ENCODE measurements around the gene BRINP3. TPM values are rescaled to one million over a fixed set of nuclear protein-coding genes. Genes with fewer than 3 reads are reported as not detected.
A peak's percentile ranks its signal among the peaks of the same experiment; 100 is the strongest.

Gene BRINP3
- total RNA-seq (2021) (0.28 to 0.64 TPM (median 0.46 TPM) in 3 replicates), Bru-seq, nascent RNA (percentile 15 among the genes with signal in this experiment)
- long read RNA-seq, experiment 1: 0 reads
- long read RNA-seq, experiment 2, partial matches to known transcripts: 1 of 1 reads
- long read RNA-seq, experiment 2, other reads (novel, unspliced or antisense): 0 of 1 reads
- long read RNA-seq, experiment 3: 0 reads

DNA sequence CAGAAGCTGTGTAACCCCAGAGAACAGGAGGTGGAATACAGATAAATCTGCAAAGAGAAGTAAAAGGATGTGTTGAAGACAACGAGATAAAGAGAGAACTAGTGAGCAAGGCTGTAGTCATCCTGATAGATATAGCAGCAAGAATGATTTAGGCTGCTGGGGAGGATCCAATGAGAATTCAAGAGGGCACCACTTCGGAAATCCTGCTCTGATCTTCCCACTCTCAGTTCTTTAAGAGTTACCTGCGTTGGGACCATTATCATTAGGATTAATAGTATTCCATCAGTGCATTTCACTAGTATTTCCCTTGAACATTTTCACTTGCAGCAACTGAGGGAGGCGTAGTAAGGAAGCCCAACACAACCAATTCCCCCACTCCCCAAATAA lies at the start of gene BRINP3:
Gene BRINP3, minus strand, starts transcription at position 103 of the 387 bp plus-strand sequence.
- ChIA-PET POLR2A (interaction anchor here (0.7 kb wide), 1 partner anchor 31 kb away, joined by 3 read pairs; no protein-coding TSS in a partner anchor), CTCF (interaction anchor here (0.7 kb wide), 1 partner anchor 80 kb away, joined by 3 read pairs; no protein-coding TSS in a partner anchor)
- Mint-ChIP-seq H3K9me3 (no peaks in the 10 kb centered on the region), H3K4me1 (peaks cover 43% of the 10 kb centered on the region), H3K4me3 (peak within 1 kb of the TSS; percentile 98), H3K27ac (peak within 1 kb of the TSS; percentile 94), H3K36me3 (no peaks in the 10 kb centered on the region), H3K27me3 (ENCODE audit: low read depth) (peaks cover 44% of the 10 kb centered on the region)
- ATAC-seq: no peak
- TF ChIP-seq, protein P1, sequence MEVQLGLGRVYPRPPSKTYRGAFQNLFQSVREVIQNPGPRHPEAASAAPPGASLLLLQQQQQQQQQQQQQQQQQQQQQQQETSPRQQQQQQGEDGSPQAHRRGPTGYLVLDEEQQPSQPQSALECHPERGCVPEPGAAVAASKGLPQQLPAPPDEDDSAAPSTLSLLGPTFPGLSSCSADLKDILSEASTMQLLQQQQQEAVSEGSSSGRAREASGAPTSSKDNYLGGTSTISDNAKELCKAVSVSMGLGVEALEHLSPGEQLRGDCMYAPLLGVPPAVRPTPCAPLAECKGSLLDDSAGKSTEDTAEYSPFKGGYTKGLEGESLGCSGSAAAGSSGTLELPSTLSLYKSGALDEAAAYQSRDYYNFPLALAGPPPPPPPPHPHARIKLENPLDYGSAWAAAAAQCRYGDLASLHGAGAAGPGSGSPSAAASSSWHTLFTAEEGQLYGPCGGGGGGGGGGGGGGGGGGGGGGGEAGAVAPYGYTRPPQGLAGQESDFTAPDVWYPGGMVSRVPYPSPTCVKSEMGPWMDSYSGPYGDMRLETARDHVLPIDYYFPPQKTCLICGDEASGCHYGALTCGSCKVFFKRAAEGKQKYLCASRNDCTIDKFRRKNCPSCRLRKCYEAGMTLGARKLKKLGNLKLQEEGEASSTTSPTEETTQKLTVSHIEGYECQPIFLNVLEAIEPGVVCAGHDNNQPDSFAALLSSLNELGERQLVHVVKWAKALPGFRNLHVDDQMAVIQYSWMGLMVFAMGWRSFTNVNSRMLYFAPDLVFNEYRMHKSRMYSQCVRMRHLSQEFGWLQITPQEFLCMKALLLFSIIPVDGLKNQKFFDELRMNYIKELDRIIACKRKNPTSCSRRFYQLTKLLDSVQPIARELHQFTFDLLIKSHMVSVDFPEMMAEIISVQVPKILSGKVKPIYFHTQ (CRISPR knock-in tag; IDR thresholded peaks at IDR 0.05): no peak
- TF ChIP-seq ETV6 (CRISPR knock-in tag; IDR thresholded peaks at IDR 0.05): no peak
- TF ChIP-seq ZNF219 (CRISPR knock-in tag; IDR thresholded peaks at IDR 0.05; ENCODE audit: borderline replicate concordance): no peak
- no peak for TF ChIP-seq TP53 (CRISPR knock-in tag; IDR thresholded peaks at IDR 0.05)
- no peak for TF ChIP-seq ESRRA (CRISPR knock-in tag; IDR thresholded peaks at IDR 0.05; ENCODE audit: borderline replicate concordance)
- no peak for TF ChIP-seq ZNF263 (CRISPR knock-in tag; IDR thresholded peaks at IDR 0.05; ENCODE audit: low read depth)
- TF ChIP-seq CTCF (IDR thresholded peaks at IDR 0.05): no peak
- no peak for TF ChIP-seq CREM (CRISPR knock-in tag; IDR thresholded peaks at IDR 0.05)
- TF ChIP-seq CREB1 (CRISPR knock-in tag; IDR thresholded peaks at IDR 0.05): no peak
- no peak for TF ChIP-seq SOX15 (CRISPR knock-in tag; IDR thresholded peaks at IDR 0.05)
- no peak for TF ChIP-seq ZNF121 (CRISPR knock-in tag; IDR thresholded peaks at IDR 0.05)
- TF ChIP-seq TEAD1 (CRISPR knock-in tag; IDR thresholded peaks at IDR 0.05): no peak
- no peak for DNase-seq (ENCODE audit: low spot score)

DNA sequence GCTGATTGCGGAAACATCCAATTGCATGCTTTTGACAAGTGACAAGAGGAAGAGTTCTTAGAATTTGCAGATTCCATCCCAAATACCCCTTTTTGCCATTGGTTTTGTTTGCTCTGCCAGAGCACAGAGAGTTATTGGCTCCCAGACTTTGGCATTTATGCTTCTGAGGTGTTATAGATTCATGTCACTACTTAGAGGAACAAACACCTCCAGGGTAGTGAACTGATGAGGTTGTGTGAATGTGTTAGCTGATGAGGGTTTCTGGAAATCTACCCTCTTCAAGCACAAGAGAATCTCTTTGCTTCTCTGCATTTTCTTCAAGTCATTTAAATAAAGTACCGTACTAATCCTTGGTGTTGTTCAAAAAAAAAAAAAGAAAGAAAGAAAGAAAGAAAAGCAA lies 33.9 kb upstream of the BRINP3 start:
- Mint-ChIP-seq H3K4me3 (no peak overlapping the region), H3K27ac (no peak overlapping the region), H3K9me3 (no peaks in the 10 kb centered on the region), H3K4me1 (no peaks in the 10 kb centered on the region), H3K36me3 (no peaks in the 10 kb centered on the region), H3K27me3 (ENCODE audit: low read depth) (no peaks in the 10 kb centered on the region)
- ChIA-PET POLR2A (interaction anchor here (0.6 kb wide), 1 partner anchor 33 kb away, joined by 6 read pairs; no protein-coding TSS in a partner anchor), CTCF (no interaction called here)
- no peak for DNase-seq (ENCODE audit: low spot score)
- ATAC-seq: no peak
- TF ChIP-seq MYBL2 (CRISPR knock-in tag; IDR thresholded peaks at IDR 0.05) (no peak), ZNF263 (CRISPR knock-in tag; IDR thresholded peaks at IDR 0.05; ENCODE audit: low read depth) (no peak), RELA (CRISPR knock-in tag; IDR thresholded peaks at IDR 0.05; ENCODE audit: borderline replicate concordance) (no peak), ATF1 (CRISPR knock-in tag; IDR thresholded peaks at IDR 0.05) (no peak), MAX (CRISPR knock-in tag; IDR thresholded peaks at IDR 0.05) (no peak), TCF7 (CRISPR knock-in tag; IDR thresholded peaks at IDR 0.05; ENCODE audit: low read depth) (no peak), ELF4 (CRISPR knock-in tag; IDR thresholded peaks at IDR 0.05; ENCODE audit: low read depth) (no peak), GTF2I (CRISPR knock-in tag; conservative IDR thresholded peaks at IDR 0.05) (no peak), HMGXB4 (CRISPR knock-in tag; IDR thresholded peaks at IDR 0.05) (no peak)
- TF ChIP-seq, protein P2, sequence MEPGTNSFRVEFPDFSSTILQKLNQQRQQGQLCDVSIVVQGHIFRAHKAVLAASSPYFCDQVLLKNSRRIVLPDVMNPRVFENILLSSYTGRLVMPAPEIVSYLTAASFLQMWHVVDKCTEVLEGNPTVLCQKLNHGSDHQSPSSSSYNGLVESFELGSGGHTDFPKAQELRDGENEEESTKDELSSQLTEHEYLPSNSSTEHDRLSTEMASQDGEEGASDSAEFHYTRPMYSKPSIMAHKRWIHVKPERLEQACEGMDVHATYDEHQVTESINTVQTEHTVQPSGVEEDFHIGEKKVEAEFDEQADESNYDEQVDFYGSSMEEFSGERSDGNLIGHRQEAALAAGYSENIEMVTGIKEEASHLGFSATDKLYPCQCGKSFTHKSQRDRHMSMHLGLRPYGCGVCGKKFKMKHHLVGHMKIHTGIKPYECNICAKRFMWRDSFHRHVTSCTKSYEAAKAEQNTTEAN (CRISPR knock-in tag; IDR thresholded peaks at IDR 0.05): no peak
- TF ChIP-seq, protein P3, sequence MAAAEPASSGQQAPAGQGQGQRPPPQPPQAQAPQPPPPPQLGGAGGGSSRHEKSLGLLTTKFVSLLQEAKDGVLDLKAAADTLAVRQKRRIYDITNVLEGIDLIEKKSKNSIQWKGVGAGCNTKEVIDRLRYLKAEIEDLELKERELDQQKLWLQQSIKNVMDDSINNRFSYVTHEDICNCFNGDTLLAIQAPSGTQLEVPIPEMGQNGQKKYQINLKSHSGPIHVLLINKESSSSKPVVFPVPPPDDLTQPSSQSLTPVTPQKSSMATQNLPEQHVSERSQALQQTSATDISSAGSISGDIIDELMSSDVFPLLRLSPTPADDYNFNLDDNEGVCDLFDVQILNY (CRISPR knock-in tag; IDR thresholded peaks at IDR 0.05): no peak
- TF ChIP-seq, protein P4, sequence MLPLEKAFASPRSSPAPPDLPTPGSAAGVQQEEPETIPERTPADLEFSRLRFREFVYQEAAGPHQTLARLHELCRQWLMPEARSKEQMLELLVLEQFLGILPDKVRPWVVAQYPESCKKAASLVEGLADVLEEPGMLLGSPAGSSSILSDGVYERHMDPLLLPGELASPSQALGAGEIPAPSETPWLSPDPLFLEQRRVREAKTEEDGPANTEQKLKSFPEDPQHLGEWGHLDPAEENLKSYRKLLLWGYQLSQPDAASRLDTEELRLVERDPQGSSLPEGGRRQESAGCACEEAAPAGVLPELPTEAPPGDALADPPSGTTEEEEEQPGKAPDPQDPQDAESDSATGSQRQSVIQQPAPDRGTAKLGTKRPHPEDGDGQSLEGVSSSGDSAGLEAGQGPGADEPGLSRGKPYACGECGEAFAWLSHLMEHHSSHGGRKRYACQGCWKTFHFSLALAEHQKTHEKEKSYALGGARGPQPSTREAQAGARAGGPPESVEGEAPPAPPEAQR (CRISPR knock-in tag; IDR thresholded peaks at IDR 0.05): no peak

Measured in WTC11 (cell line).